Mesenchymal stem cell (in vitro differentiated cells and primary cell): Measurements from ENCODE around the gene RASGRP2.

ENCODE experiments used
- DNase-seq: peaks from one replicate; pipeline ENCODE4 v3.0.0-alpha.2; 2013
- H2AFZ ChIP-seq: one replicate; pipeline ENCODE4 v1.6.1; 2013; ENCODE audit warnings: low read depth, mild to moderate bottlenecking, control low read depth, inconsistent platforms, low read length, moderate library complexity
- H2AK5ac ChIP-seq: 2 replicates; pipeline ENCODE4 v1.6.1; 2013; ENCODE audit warnings: low read length, moderate library complexity, mild to moderate bottlenecking, inconsistent platforms; ENCODE audit not compliant: severe bottlenecking
- H2BK120ac ChIP-seq: one replicate; pipeline ENCODE4 v1.6.1; 2013; ENCODE audit warnings: low read depth, mild to moderate bottlenecking, inconsistent platforms, low read length, moderate library complexity
- H2BK12ac ChIP-seq, 2 experiments: one replicate each; pipeline ENCODE4 v1.6.1; 2013; ENCODE audit warnings: inconsistent platforms in 2 of 2, low read length in 2 of 2, mild to moderate bottlenecking in 2 of 2, moderate library complexity in 2 of 2, control low read depth in 1 of 2
- H2BK15ac ChIP-seq: one replicate; pipeline ENCODE4 v1.6.1; 2013; ENCODE audit warnings: mild to moderate bottlenecking, low read depth, inconsistent platforms; ENCODE audit not compliant: poor library complexity, severe bottlenecking
- H2BK5ac ChIP-seq: 2 replicates; pipeline ENCODE4 v1.6.1; 2013; ENCODE audit warnings: low read depth, mild to moderate bottlenecking, low read length, control low read depth, inconsistent platforms; ENCODE audit not compliant: poor library complexity, severe bottlenecking
- H3K14ac ChIP-seq, 2 experiments: one replicate each; pipeline ENCODE4 v1.6.1; 2013; ENCODE audit warnings: inconsistent platforms in 2 of 2, low read length in 2 of 2, control low read depth in 1 of 2, mild to moderate bottlenecking in 1 of 2, moderate library complexity in 1 of 2
- H3K18ac ChIP-seq, 2 experiments: one replicate each; pipeline ENCODE4 v1.6.1; 2013; ENCODE audit warnings: inconsistent platforms in 2 of 2, low read length in 2 of 2, control low read depth in 1 of 2, low read depth in 1 of 2, mild to moderate bottlenecking in 1 of 2
- H3K23ac ChIP-seq, 2 experiments: one replicate each; pipeline ENCODE4 v1.6.1; 2013; ENCODE audit warnings: inconsistent platforms in 2 of 2, low read length in 2 of 2, mild to moderate bottlenecking in 2 of 2, moderate library complexity in 2 of 2, control low read depth in 1 of 2
- H3K27ac ChIP-seq: 2 replicates; pipeline ENCODE4 v1.5.1; 2013; ENCODE audit warnings: mild to moderate bottlenecking, moderate library complexity, low read length, control low read depth, inconsistent platforms; ENCODE audit not compliant: poor library complexity, severe bottlenecking
- H3K27me3 ChIP-seq, 2 experiments: 2 replicates each; pipeline versions ENCODE4 v1.6.1 to v1.7.0; 2013; ENCODE audit warnings: low read length in 2 of 2, mild to moderate bottlenecking in 2 of 2, moderate library complexity in 2 of 2, control low read depth in 1 of 2, inconsistent platforms in 1 of 2; ENCODE audit not compliant: control insufficient read depth in 1 of 2, insufficient read depth in 1 of 2
- H3K36me3 ChIP-seq, 2 experiments: 2 replicates each; pipeline versions ENCODE4 v1.6.1 to v1.7.0; 2013; ENCODE audit warnings: low read length in 2 of 2, control low read depth in 1 of 2, inconsistent platforms in 1 of 2, low read depth in 1 of 2, mild to moderate bottlenecking in 1 of 2; ENCODE audit not compliant: insufficient read depth in 2 of 2, control insufficient read depth in 1 of 2
- H3K4ac ChIP-seq, 2 experiments: one replicate each; pipeline ENCODE4 v1.6.1; 2013; ENCODE audit warnings: inconsistent platforms in 2 of 2, low read length in 2 of 2, mild to moderate bottlenecking in 2 of 2, moderate library complexity in 2 of 2, control low read depth in 1 of 2, low read depth in 1 of 2
- H3K4me1 ChIP-seq: 2 replicates; pipeline ENCODE4 v1.6.1; 2013; ENCODE audit warnings: low read depth, low read length, control low read depth; ENCODE audit not compliant: control insufficient read depth, insufficient read depth
- H3K4me2 ChIP-seq: 2 replicates; pipeline ENCODE4 v1.6.1; 2013; ENCODE audit warnings: low read length, mild to moderate bottlenecking, inconsistent platforms; ENCODE audit not compliant: poor library complexity, severe bottlenecking
- H3K4me3 ChIP-seq, 2 experiments: 2 replicates each; pipeline versions ENCODE4 v1.5.1 to v1.7.0; 2013; ENCODE audit warnings: low read length in 2 of 2, mild to moderate bottlenecking in 2 of 2, control low read depth in 1 of 2, low read depth in 1 of 2; ENCODE audit not compliant: insufficient read depth in 1 of 2
- H3K79me1 ChIP-seq: replicated peaks from 2 replicates; pipeline ENCODE4 v1.6.1; 2013; ENCODE audit warnings: mild to moderate bottlenecking, control low read depth, low read length, inconsistent platforms; ENCODE audit not compliant: poor library complexity, severe bottlenecking
- H3K9ac ChIP-seq: 2 replicates; pipeline ENCODE4 v1.7.0; 2013; ENCODE audit warnings: mild to moderate bottlenecking, low read length, moderate library complexity
- H3K9me3 ChIP-seq: 2 replicates; pipeline ENCODE4 v1.7.0; 2013; ENCODE audit warnings: mild to moderate bottlenecking, low read length; ENCODE audit not compliant: control insufficient read depth
- H4K8ac ChIP-seq: one replicate; pipeline ENCODE4 v1.6.1; 2013; ENCODE audit warnings: inconsistent platforms, mild to moderate bottlenecking, low read length, moderate library complexity
- H4K91ac ChIP-seq: one replicate; pipeline ENCODE4 v1.6.1; 2013; ENCODE audit warnings: mild to moderate bottlenecking, low read length, inconsistent platforms
- WGBS: methylation state at CpG from one replicate; pipeline ENCODE4 v1.1.7; 2013; ENCODE audit warnings: mixed read lengths; 5-methylcytosine and 5-hydroxymethylcytosine counted together

The RASGRP2 gene

DNA sequence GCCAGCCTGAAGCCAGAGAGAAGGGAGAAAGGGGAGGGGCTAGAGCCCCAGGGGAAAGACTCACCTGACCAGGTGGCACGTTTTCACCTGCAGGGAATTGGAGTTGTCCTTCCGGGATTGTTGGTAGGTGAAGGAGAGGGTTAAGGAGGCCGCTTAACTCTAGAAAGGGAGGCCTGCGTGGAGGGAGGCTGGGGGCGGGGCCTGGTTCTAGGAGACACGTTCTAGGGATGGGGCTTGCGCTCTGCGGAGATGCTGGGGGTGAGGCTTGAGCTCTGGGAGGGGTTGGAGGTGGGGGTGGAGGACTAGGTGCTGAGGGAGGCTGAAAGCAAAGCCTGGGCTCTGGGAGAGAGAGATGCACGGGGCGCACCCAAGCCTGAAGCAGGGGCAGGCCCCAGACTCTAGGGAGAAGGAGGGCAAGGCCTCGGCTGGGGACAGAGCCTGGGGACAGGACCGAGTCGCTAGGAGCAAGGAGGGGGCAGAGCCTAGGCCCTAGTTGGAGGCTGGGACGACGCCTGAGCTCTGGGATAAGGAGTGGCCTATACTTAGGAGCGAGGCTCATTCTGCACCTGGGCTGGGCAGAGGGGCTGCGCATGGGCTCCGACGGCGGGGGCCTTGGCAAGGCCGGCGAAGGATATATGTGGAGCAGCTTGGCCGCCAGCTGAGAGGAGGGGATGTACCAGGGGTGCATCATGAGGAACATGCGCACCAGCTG, 2.4 kb downstream of the RASGRP2 start:
- H2AFZ ChIP-seq: no peak overlapping the region
- H3K4me3 ChIP-seq: no peak overlapping the region
- peaks cover 43% of the 10 kb centered on the region for H3K4me1 ChIP-seq
- no peak overlapping the region for H4K8ac ChIP-seq
- no peak overlapping the region for H2BK5ac ChIP-seq
- H4K91ac ChIP-seq: no peak overlapping the region
- H3K4ac ChIP-seq: no peak overlapping the region
- H2BK12ac ChIP-seq: no peak overlapping the region
- no peak overlapping the region for H3K18ac ChIP-seq
- no peak overlapping the region for H3K4me2 ChIP-seq
- no peak for DNase-seq
- no peak overlapping the region for H3K9ac ChIP-seq
- H3K9me3 ChIP-seq: no peaks in the 10 kb centered on the region
- no peak overlapping the region for H3K27ac ChIP-seq
- H2AK5ac ChIP-seq: no peak overlapping the region
- H3K36me3 ChIP-seq: no peaks in the 10 kb centered on the region
- no peak overlapping the region for H2BK120ac ChIP-seq
- H3K23ac ChIP-seq: no peak overlapping the region
- no peaks in the 10 kb centered on the region for H3K79me1 ChIP-seq
- H2BK15ac ChIP-seq: peak overlapping the region; percentile 26
- H3K14ac ChIP-seq: no peak overlapping the region
- 28% methylated on average over 24 of the region's 24 CpGs for WGBS
- H3K27me3 ChIP-seq: peaks cover 70 to 74% of the 10 kb centered on the region in 2 experiments

DNA sequence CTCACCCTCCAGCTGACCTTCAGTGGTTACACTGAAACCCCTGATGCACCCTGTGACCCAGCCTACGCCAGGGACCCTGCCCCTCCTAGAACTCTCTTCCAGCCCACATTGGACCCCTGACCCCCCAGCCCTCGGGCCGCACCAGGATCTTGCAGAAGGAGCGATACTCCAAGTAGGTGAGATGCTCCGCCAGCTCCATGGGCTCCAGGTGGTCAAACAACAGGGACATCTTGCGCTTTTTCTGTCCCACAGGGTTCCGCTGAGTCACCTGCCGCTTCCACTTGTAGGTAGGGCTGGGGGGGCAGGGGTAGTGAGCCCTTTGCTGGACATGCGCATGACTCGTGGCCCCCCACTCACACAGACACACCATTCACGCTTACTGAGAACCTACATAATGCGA, 4.1 kb downstream of the RASGRP2 start:
- no peak overlapping the region for H4K91ac ChIP-seq
- no peak overlapping the region for H2BK12ac ChIP-seq
- no peaks in the 10 kb centered on the region for H3K36me3 ChIP-seq
- no peak overlapping the region for H3K4me3 ChIP-seq
- H3K9ac ChIP-seq: no peak overlapping the region
- H2AFZ ChIP-seq: no peak overlapping the region
- no peak overlapping the region for H3K18ac ChIP-seq
- H2BK5ac ChIP-seq: no peak overlapping the region
- no peak overlapping the region for H3K14ac ChIP-seq
- no peak overlapping the region for H3K4me2 ChIP-seq
- no peak for DNase-seq
- H3K23ac ChIP-seq: no peak overlapping the region
- H3K27ac ChIP-seq: no peak overlapping the region
- H3K9me3 ChIP-seq: no peaks in the 10 kb centered on the region
- peaks cover 76 to 77% of the 10 kb centered on the region in 2 experiments for H3K27me3 ChIP-seq
- H3K4me1 ChIP-seq: peaks cover 32% of the 10 kb centered on the region
- H4K8ac ChIP-seq: no peak overlapping the region
- H3K79me1 ChIP-seq: no peaks in the 10 kb centered on the region
- H2BK15ac ChIP-seq: no peak overlapping the region
- H2AK5ac ChIP-seq: no peak overlapping the region
- H3K4ac ChIP-seq: no peak overlapping the region
- WGBS: 88% methylated on average over 12 of the region's 12 CpGs
- no peak overlapping the region for H2BK120ac ChIP-seq

DNA sequence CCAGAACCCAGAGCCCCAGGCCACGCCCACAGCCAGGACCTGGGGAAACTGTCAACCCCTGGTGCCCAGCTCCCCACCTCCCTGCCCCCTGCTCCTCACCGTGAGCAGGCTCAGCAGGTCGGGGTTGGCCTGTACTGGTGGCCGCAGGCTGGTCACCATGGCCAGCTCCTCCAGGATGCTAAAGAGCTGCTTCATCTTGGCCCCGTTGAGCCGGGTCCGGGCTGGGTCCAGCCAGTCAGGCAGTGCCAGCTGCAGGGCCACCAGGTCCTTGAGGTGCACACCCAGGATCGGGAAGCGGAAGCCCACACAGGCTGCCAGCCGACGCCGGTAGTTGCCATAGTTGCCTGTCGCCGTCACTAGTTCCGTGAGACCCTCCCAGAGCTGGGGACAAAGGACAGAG, 7.3 kb downstream of the RASGRP2 start:
- Histone ChIP-seq H2BK12ac (no peak overlapping the region), H3K4me3 (no peak overlapping the region), H4K91ac (no peak overlapping the region), H3K14ac (no peak overlapping the region), H2AFZ (peak overlapping the region; percentile 24), H3K23ac (no peak overlapping the region), H2BK15ac (no peak overlapping the region), H3K9ac (no peak overlapping the region), H4K8ac (no peak overlapping the region), H3K4ac (no peak overlapping the region), H3K36me3 (no peaks in the 10 kb centered on the region), H3K27me3 (peaks cover 56 to 60% of the 10 kb centered on the region in 2 experiments), H3K9me3 (no peaks in the 10 kb centered on the region), H3K27ac (no peak overlapping the region), H2AK5ac (no peak overlapping the region), H3K79me1 (no peaks in the 10 kb centered on the region), H2BK5ac (no peak overlapping the region), H3K4me1 (peaks cover 2% of the 10 kb centered on the region), H3K4me2 (no peak overlapping the region), H2BK120ac (no peak overlapping the region), H3K18ac (no peak overlapping the region)
- 86% methylated on average over 8 of the region's 15 CpGs for WGBS
- no peak for DNase-seq

DNA sequence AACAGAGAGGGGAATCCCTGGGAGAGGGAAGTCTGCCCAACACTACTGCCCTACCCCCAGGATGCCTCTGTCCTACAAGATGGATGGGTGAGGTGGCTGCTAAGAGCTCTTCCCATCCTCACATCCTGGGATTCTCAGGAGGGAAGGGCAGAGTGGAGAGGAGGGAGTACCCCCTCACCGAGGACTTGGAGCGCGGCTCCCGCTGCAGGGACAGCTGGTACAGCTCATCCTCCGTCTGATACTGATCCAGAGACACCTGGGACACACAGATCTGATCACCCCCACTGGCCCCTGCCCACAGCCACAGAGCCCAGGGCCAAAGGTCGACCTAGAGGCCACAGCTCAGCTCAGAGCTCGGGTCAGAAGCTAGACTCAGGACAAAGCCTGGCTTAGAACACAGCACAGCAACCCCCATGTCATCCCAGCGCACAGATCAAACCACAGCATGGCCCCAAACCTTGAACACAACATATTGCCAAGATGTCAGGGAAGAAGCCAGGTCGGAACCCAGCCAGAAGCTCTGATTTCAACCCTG, 8.2 kb downstream of the RASGRP2 start:
- peaks cover 2% of the 10 kb centered on the region for H3K4me1 ChIP-seq
- no peak overlapping the region for H4K8ac ChIP-seq
- no peak for DNase-seq
- peaks cover 48 to 56% of the 10 kb centered on the region in 2 experiments for H3K27me3 ChIP-seq
- H3K36me3 ChIP-seq: no peaks in the 10 kb centered on the region
- no peak overlapping the region for H2AFZ ChIP-seq
- no peak overlapping the region for H3K27ac ChIP-seq
- no peaks in the 10 kb centered on the region for H3K9me3 ChIP-seq
- H4K91ac ChIP-seq: no peak overlapping the region
- H2BK5ac ChIP-seq: no peak overlapping the region
- H3K9ac ChIP-seq: no peak overlapping the region
- H3K4me2 ChIP-seq: no peak overlapping the region
- WGBS: 82% methylated on average over 9 of the region's 9 CpGs
- no peak overlapping the region for H3K14ac ChIP-seq
- no peak overlapping the region for H2AK5ac ChIP-seq
- H2BK12ac ChIP-seq: no peak overlapping the region
- H3K79me1 ChIP-seq: no peaks in the 10 kb centered on the region
- H3K18ac ChIP-seq: no peak overlapping the region
- no peak overlapping the region for H3K4me3 ChIP-seq
- H3K23ac ChIP-seq: no peak overlapping the region
- no peak overlapping the region for H3K4ac ChIP-seq
- no peak overlapping the region for H2BK120ac ChIP-seq
- H2BK15ac ChIP-seq: no peak overlapping the region
